ENCODE results near the gene FBXL3. TPM values are rescaled to one million over a fixed set of nuclear protein-coding genes. Genes with fewer than 3 reads are reported as not detected.

FBXL3 gene
- total and polyA plus RNA-seq, 2 experiments from 2014 or later = 5.0 to 14.6 TPM

GRCh38 chr13:77000475-77000874 is 26.5 kb downstream of the FBXL3 start (continued):
- TF ChIP-seq, protein P1, sequence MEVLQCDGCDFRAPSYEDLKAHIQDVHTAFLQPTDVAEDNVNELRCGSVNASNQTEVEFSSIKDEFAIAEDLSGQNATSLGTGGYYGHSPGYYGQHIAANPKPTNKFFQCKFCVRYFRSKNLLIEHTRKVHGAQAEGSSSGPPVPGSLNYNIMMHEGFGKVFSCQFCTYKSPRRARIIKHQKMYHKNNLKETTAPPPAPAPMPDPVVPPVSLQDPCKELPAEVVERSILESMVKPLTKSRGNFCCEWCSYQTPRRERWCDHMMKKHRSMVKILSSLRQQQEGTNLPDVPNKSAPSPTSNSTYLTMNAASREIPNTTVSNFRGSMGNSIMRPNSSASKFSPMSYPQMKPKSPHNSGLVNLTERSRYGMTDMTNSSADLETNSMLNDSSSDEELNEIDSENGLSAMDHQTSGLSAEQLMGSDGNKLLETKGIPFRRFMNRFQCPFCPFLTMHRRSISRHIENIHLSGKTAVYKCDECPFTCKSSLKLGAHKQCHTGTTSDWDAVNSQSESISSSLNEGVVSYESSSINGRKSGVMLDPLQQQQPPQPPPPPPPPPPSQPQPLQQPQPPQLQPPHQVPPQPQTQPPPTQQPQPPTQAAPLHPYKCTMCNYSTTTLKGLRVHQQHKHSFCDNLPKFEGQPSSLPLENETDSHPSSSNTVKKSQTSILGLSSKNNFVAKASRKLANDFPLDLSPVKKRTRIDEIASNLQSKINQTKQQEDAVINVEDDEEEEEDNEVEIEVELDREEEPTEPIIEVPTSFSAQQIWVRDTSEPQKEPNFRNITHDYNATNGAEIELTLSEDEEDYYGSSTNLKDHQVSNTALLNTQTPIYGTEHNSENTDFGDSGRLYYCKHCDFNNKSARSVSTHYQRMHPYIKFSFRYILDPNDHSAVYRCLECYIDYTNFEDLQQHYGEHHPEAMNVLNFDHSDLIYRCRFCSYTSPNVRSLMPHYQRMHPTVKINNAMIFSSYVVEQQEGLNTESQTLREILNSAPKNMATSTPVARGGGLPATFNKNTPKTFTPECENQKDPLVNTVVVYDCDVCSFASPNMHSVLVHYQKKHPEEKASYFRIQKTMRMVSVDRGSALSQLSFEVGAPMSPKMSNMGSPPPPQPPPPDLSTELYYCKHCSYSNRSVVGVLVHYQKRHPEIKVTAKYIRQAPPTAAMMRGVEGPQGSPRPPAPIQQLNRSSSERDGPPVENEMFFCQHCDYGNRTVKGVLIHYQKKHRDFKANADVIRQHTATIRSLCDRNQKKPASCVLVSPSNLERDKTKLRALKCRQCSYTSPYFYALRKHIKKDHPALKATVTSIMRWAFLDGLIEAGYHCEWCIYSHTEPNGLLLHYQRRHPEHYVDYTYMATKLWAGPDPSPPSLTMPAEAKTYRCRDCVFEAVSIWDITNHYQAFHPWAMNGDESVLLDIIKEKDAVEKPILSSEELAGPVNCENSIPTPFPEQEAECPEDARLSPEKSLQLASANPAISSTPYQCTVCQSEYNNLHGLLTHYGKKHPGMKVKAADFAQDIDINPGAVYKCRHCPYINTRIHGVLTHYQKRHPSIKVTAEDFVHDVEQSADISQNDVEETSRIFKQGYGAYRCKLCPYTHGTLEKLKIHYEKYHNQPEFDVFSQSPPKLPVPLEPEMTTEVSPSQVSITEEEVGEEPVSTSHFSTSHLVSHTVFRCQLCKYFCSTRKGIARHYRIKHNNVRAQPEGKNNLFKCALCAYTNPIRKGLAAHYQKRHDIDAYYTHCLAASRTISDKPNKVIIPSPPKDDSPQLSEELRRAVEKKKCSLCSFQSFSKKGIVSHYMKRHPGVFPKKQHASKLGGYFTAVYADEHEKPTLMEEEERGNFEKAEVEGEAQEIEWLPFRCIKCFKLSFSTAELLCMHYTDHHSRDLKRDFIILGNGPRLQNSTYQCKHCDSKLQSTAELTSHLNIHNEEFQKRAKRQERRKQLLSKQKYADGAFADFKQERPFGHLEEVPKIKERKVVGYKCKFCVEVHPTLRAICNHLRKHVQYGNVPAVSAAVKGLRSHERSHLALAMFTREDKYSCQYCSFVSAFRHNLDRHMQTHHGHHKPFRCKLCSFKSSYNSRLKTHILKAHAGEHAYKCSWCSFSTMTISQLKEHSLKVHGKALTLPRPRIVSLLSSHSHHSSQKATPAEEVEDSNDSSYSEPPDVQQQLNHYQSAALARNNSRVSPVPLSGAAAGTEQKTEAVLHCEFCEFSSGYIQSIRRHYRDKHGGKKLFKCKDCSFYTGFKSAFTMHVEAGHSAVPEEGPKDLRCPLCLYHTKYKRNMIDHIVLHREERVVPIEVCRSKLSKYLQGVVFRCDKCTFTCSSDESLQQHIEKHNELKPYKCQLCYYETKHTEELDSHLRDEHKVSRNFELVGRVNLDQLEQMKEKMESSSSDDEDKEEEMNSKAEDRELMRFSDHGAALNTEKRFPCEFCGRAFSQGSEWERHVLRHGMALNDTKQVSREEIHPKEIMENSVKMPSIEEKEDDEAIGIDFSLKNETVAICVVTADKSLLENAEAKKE (CRISPR knock-in tag; IDR thresholded peaks at IDR 0.05) = no peak
- TF ChIP-seq REST (IDR thresholded peaks at IDR 0.05; ENCODE audit: unreplicated experiment) = no peak
- TF ChIP-seq EZH2 (IDR thresholded peaks at IDR 0.05; ENCODE audit: low read depth, unreplicated experiment) = no peak
- TF ChIP-seq ZNF331 (CRISPR knock-in tag; IDR thresholded peaks at IDR 0.05; ENCODE audit: low read depth) = no peak
- TF ChIP-seq, protein P2, sequence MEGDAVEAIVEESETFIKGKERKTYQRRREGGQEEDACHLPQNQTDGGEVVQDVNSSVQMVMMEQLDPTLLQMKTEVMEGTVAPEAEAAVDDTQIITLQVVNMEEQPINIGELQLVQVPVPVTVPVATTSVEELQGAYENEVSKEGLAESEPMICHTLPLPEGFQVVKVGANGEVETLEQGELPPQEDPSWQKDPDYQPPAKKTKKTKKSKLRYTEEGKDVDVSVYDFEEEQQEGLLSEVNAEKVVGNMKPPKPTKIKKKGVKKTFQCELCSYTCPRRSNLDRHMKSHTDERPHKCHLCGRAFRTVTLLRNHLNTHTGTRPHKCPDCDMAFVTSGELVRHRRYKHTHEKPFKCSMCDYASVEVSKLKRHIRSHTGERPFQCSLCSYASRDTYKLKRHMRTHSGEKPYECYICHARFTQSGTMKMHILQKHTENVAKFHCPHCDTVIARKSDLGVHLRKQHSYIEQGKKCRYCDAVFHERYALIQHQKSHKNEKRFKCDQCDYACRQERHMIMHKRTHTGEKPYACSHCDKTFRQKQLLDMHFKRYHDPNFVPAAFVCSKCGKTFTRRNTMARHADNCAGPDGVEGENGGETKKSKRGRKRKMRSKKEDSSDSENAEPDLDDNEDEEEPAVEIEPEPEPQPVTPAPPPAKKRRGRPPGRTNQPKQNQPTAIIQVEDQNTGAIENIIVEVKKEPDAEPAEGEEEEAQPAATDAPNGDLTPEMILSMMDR (conservative IDR thresholded peaks at IDR 0.05; ENCODE audit: low read depth in 2 of 2) = no peak
- TF ChIP-seq CREB1 (CRISPR knock-in tag; IDR thresholded peaks at IDR 0.05; ENCODE audit: low read depth) = no peak
- TF ChIP-seq STAT1 (IDR thresholded peaks at IDR 0.05; ENCODE audit: unreplicated experiment) = no peak
